ENCODE data around the gene CAMK2G.
A peak's percentile ranks its signal among the peaks of the same experiment; 100 is the strongest.

The CAMK2G gene

GRCh38 chr10:73816917-73817729, 57.2 kb downstream of the CAMK2G start:
- 0 out of 2 replicates have a peak overlapping the region, but pooled peaks have one; percentile 33 for H3K27ac ChIP-seq (ENCODE audit: low read length)

GRCh38 chr10:73815719-73816030, 58.7 kb downstream of the CAMK2G start:
- peaks cover 6% of the 10 kb centered on the region for H3K4me1 ChIP-seq (ENCODE audit: insufficient read depth, low read length)

More at GRCh38 chr10:73816917-73817729, 57.2 kb downstream of the CAMK2G start:
- no peak overlapping the region for H3K4me3 ChIP-seq (ENCODE audit: low read depth in 1 of 2, low read length in 2 of 2)
- ATAC-seq (ENCODE audit: insufficient read depth, low read depth) (no peak), DNase-seq (no peak)
- peaks cover 66% of the 10 kb centered on the region for H3K36me3 ChIP-seq (ENCODE audit: insufficient read depth, low read length)
- no peaks in the 10 kb centered on the region for H3K79me2 ChIP-seq (ENCODE audit: insufficient read depth, low read length)
- H3K4me1 ChIP-seq (ENCODE audit: insufficient read depth, low read length), result peaks cover 4% of the 10 kb centered on the region; the same call in 1 of the 2 replicates
- H2AFZ ChIP-seq (ENCODE audit: low read depth, low read length), result no peak overlapping the region
- H3K27me3 ChIP-seq (ENCODE audit: insufficient read depth, low read length, poor library complexity), result no peaks in the 10 kb centered on the region
- H4K20me1 ChIP-seq (ENCODE audit: insufficient read depth, low read length), result peaks cover 4% of the 10 kb centered on the region
- TF ChIP-seq EZH2 (IDR thresholded peaks at IDR 0.05; ENCODE audit: borderline replicate concordance, low read depth, low read length, severe bottlenecking), result no peak
- TF ChIP-seq, protein P1, sequence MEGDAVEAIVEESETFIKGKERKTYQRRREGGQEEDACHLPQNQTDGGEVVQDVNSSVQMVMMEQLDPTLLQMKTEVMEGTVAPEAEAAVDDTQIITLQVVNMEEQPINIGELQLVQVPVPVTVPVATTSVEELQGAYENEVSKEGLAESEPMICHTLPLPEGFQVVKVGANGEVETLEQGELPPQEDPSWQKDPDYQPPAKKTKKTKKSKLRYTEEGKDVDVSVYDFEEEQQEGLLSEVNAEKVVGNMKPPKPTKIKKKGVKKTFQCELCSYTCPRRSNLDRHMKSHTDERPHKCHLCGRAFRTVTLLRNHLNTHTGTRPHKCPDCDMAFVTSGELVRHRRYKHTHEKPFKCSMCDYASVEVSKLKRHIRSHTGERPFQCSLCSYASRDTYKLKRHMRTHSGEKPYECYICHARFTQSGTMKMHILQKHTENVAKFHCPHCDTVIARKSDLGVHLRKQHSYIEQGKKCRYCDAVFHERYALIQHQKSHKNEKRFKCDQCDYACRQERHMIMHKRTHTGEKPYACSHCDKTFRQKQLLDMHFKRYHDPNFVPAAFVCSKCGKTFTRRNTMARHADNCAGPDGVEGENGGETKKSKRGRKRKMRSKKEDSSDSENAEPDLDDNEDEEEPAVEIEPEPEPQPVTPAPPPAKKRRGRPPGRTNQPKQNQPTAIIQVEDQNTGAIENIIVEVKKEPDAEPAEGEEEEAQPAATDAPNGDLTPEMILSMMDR (IDR thresholded peaks at IDR 0.05; ENCODE audit: borderline replicate concordance, extremely low read depth, low read length, poor library complexity, severe bottlenecking), result no peak
- no peak overlapping the region for H3K9ac ChIP-seq (ENCODE audit: low read depth, low read length)
- no peak overlapping the region for H3K4me2 ChIP-seq (ENCODE audit: insufficient read depth, low read length)
- no peaks in the 10 kb centered on the region for H3K9me3 ChIP-seq (ENCODE audit: insufficient read depth, low read length, severe bottlenecking)

GRCh38 chr10:73814896-73815718, 59.2 kb downstream of the CAMK2G start:
- H3K4me2 ChIP-seq (ENCODE audit: insufficient read depth, low read length), result no peak overlapping the region
- TF ChIP-seq, protein P1 (IDR thresholded peaks at IDR 0.05; ENCODE audit: borderline replicate concordance, extremely low read depth, low read length, poor library complexity, severe bottlenecking), result peak; percentile 44
- no peak for TF ChIP-seq EZH2 (IDR thresholded peaks at IDR 0.05; ENCODE audit: borderline replicate concordance, low read depth, low read length, severe bottlenecking)

More at GRCh38 chr10:73815719-73816030, 58.7 kb downstream of the CAMK2G start:
- Histone ChIP-seq H3K9me3 (ENCODE audit: insufficient read depth, low read length, severe bottlenecking) (no peaks in the 10 kb centered on the region), H3K27ac (ENCODE audit: low read length) (no peak overlapping the region), H3K4me2 (ENCODE audit: insufficient read depth, low read length) (no peak overlapping the region), H2AFZ (ENCODE audit: low read depth, low read length) (no peak overlapping the region), H3K27me3 (ENCODE audit: insufficient read depth, low read length, poor library complexity) (no peaks in the 10 kb centered on the region), H3K9ac (ENCODE audit: low read depth, low read length) (no peak overlapping the region), H4K20me1 (ENCODE audit: insufficient read depth, low read length) (peaks cover 6% of the 10 kb centered on the region), H3K36me3 (ENCODE audit: insufficient read depth, low read length) (peaks cover 54% of the 10 kb centered on the region), H3K4me3 (ENCODE audit: low read depth in 1 of 2, low read length in 2 of 2) (no peak overlapping the region), H3K79me2 (ENCODE audit: insufficient read depth, low read length) (peaks cover 8% of the 10 kb centered on the region)
- no peak for TF ChIP-seq EZH2 (IDR thresholded peaks at IDR 0.05; ENCODE audit: borderline replicate concordance, low read depth, low read length, severe bottlenecking)
- TF ChIP-seq, protein P1 (IDR thresholded peaks at IDR 0.05; ENCODE audit: borderline replicate concordance, extremely low read depth, low read length, poor library complexity, severe bottlenecking), result no peak
- no peak for DNase-seq
- ATAC-seq (ENCODE audit: insufficient read depth, low read depth), result no peak

More at GRCh38 chr10:73814896-73815718, 59.2 kb downstream of the CAMK2G start:
- DNase-seq (no peak), ATAC-seq (ENCODE audit: insufficient read depth, low read depth) (no peak)
- Histone ChIP-seq H3K9me3 (ENCODE audit: insufficient read depth, low read length, severe bottlenecking) (no peaks in the 10 kb centered on the region), H2AFZ (ENCODE audit: low read depth, low read length) (no peak overlapping the region), H3K36me3 (ENCODE audit: insufficient read depth, low read length) (peaks cover 54% of the 10 kb centered on the region), H3K4me1 (ENCODE audit: insufficient read depth, low read length) (peaks cover 12% of the 10 kb centered on the region), H3K4me3 (ENCODE audit: low read depth in 1 of 2, low read length in 2 of 2) (no peak overlapping the region), H3K27me3 (ENCODE audit: insufficient read depth, low read length, poor library complexity) (no peaks in the 10 kb centered on the region), H3K9ac (ENCODE audit: low read depth, low read length) (no peak overlapping the region), H3K27ac (ENCODE audit: low read length) (no peak overlapping the region), H4K20me1 (ENCODE audit: insufficient read depth, low read length) (peaks cover 10% of the 10 kb centered on the region), H3K79me2 (ENCODE audit: insufficient read depth, low read length) (peaks cover 14% of the 10 kb centered on the region)
